Measurements from ENCODE around the gene ABCB1.

The ABCB1 gene

GRCh38 chr7:87600130-87601124 is at the start of gene ABCB1:
Gene ABCB1, minus strand, starts transcription at chr7:87600884. Its CDS starts 700 bp downstream, at chr7:87600184.
- no peak for DNase-seq (ENCODE audit: low read depth, low spot score)

GRCh38 chr7:87648316-87648715 is 47.6 kb upstream of the ABCB1 start:
- no peak for DNase-seq (ENCODE audit: low read depth, low spot score)

- DNase-seq (ENCODE audit: low read depth, low spot score), result no peak
Measured at GRCh38 chr7:87645446-87645845, 44.8 kb upstream of the ABCB1 start.

- DNase-seq (ENCODE audit: low read depth, low spot score), result no peak
Measured at GRCh38 chr7:87635921-87636320, 35.2 kb upstream of the ABCB1 start.

- DNase-seq (ENCODE audit: low read depth, low spot score), result no peak
Measured at GRCh38 chr7:87628780-87629569, 28.3 kb upstream of the ABCB1 start.

GRCh38 chr7:87627634-87627994 is 26.9 kb upstream of the ABCB1 start:
- no peak for DNase-seq (ENCODE audit: low read depth, low spot score)

- no peak for DNase-seq (ENCODE audit: low read depth, low spot score)
Measured at GRCh38 chr7:87625101-87625500, 24.4 kb upstream of the ABCB1 start.

- DNase-seq (ENCODE audit: low read depth, low spot score), result no peak
Measured at GRCh38 chr7:87624628-87625027, 23.9 kb upstream of the ABCB1 start.

- no peak for DNase-seq (ENCODE audit: low read depth, low spot score)
Measured at GRCh38 chr7:87615197-87615596, 14.5 kb upstream of the ABCB1 start.

GRCh38 chr7:87609916-87610315 is 9.2 kb upstream of the ABCB1 start:
- DNase-seq (ENCODE audit: low read depth, low spot score), result no peak

GRCh38 chr7:87608431-87608830 is 7.7 kb upstream of the ABCB1 start:
- no peak for DNase-seq (ENCODE audit: low read depth, low spot score)

GRCh38 chr7:87604264-87604663 is 3.6 kb upstream of the ABCB1 start:
- DNase-seq (ENCODE audit: low read depth, low spot score), result no peak

- no peak for DNase-seq (ENCODE audit: low read depth, low spot score)
Measured at GRCh38 chr7:87599336-87599735, 1.3 kb downstream of the ABCB1 start.

GRCh38 chr7:87598234-87599009 is 2.3 kb downstream of the ABCB1 start:
- DNase-seq (ENCODE audit: low read depth, low spot score), result no peak

- no peak for DNase-seq (ENCODE audit: low read depth, low spot score)
Measured at GRCh38 chr7:87596696-87597095, 4.0 kb downstream of the ABCB1 start.

GRCh38 chr7:87596136-87596535 is 4.5 kb downstream of the ABCB1 start:
- no peak for DNase-seq (ENCODE audit: low read depth, low spot score)

GRCh38 chr7:87592300-87592699 is 8.4 kb downstream of the ABCB1 start:
- no peak for DNase-seq (ENCODE audit: low read depth, low spot score)

- no peak for DNase-seq (ENCODE audit: low read depth, low spot score)
Measured at GRCh38 chr7:87591211-87591610, 9.5 kb downstream of the ABCB1 start.

- DNase-seq (ENCODE audit: low read depth, low spot score), result no peak
Measured at GRCh38 chr7:87590578-87590977, 10.1 kb downstream of the ABCB1 start.

GRCh38 chr7:87589631-87590030 is 11.1 kb downstream of the ABCB1 start:
- DNase-seq (ENCODE audit: low read depth, low spot score), result no peak

GRCh38 chr7:87581723-87582122 is 19.0 kb downstream of the ABCB1 start:
- no peak for DNase-seq (ENCODE audit: low read depth, low spot score)

GRCh38 chr7:87580636-87581035 is 20.0 kb downstream of the ABCB1 start:
- no peak for DNase-seq (ENCODE audit: low read depth, low spot score)
